HepG2 (cell line): Measurements from ENCODE around the gene ZNF117. TPM values are rescaled to one million over a fixed set of nuclear protein-coding genes. Genes with fewer than 3 reads are reported as not detected.
A peak's percentile ranks its signal among the peaks of the same experiment; 100 is the strongest.

ENCODE experiments used
- ATAC-seq: fragments of 200-7000 bp; cut with Tn5 transposase; 3 replicates; pipeline ENCODE4 v1.9.1; 2020; ENCODE audit warnings: mild to moderate bottlenecking, moderate library complexity
- BruUV-seq: library from RNA; stranded (reverse); fragments of 400-500 nt; replicated peaks from 2 replicates; lab custom pipeline; 2021; lab: Mats Ljungman, UMichigan
- CTCF ChIA-PET: fragments of 300-600 bp; formaldehyde crosslinking; extraction: SDS; loops from one replicate; lab custom pipeline; 2021; ENCODE audit warnings: low total read pairs, inconsistent platforms, low intra/inter-chr PET ratio; lab: Yijun Ruan, JAX
- POLR2A ChIA-PET: fragments of 350-600 bp; sonication (Branson Sonifier 250); formaldehyde crosslinking; loops from one replicate; lab custom pipeline; 2020; ENCODE audit warnings: antibody characterized with exemption, inconsistent platforms; lab: Yijun Ruan, JAX
- DNase-seq: peaks from one replicate; pipeline ENCODE4 v3.0.0-alpha.2; 2015; ENCODE audit warnings: low spot score
- FAIRE-seq: peaks from 3 replicates; lab custom pipeline; 2011; peaks lifted over from hg19 to GRCh38; lab: Jason Lieb, UNC
- H2AFZ ChIP-seq: one replicate; pipeline ENCODE4 v1.6.1; 2011; ENCODE audit warnings: low read length, inconsistent platforms
- H3K27ac ChIP-seq: fragments of 300-600 bp; 3 replicates; pipeline ENCODE4 v1.8.0; 2011; ENCODE audit warnings: mixed run types, mild to moderate bottlenecking, mixed read lengths, low read length, inconsistent platforms; ENCODE audit not compliant: insufficient read depth; ENCODE audit errors: extremely low read length
- H3K27me3 ChIP-seq, 2 experiments: fragments of 200-600 bp in 1 of 2; 2 replicates in 1 of 2; 3 replicates in 1 of 2; pipeline versions ENCODE4 v1.6.0 to v1.8.0; 2011; ENCODE audit warnings: low read length in 2 of 2, mild to moderate bottlenecking in 2 of 2, moderate library complexity in 2 of 2, inconsistent platforms in 1 of 2; ENCODE audit not compliant: insufficient read depth in 2 of 2, control insufficient read depth in 1 of 2
- H3K36me3 ChIP-seq, 2 experiments: fragments of 200-600 bp in 1 of 2; replicated peaks in 1 of 2; 2 replicates in 1 of 2; 3 replicates in 1 of 2; pipeline versions ENCODE4 v1.5.1 to v1.8.0; 2011; ENCODE audit warnings: low read length in 2 of 2, inconsistent platforms in 1 of 2; ENCODE audit not compliant: insufficient read depth in 2 of 2, control insufficient read depth in 1 of 2
- H3K4me1 ChIP-seq: 2 replicates; pipeline ENCODE4 v1.5.1; 2012; ENCODE audit warnings: low read length, inconsistent platforms; ENCODE audit not compliant: insufficient read depth
- H3K4me2 ChIP-seq: 2 replicates; pipeline ENCODE4 v1.6.0; 2011; ENCODE audit warnings: low read depth, low read length, inconsistent platforms
- H3K4me3 ChIP-seq, 3 experiments: fragments of 200-600 bp in 1 of 3; sonication (generic), shearing (Covaris generic) in 1 of 3; replicated peaks in 1 of 3; 2 replicates each; pipeline ENCODE4 v1.5.1; 2011 to 2016; ENCODE audit warnings: low read length in 3 of 3, inconsistent platforms in 2 of 3, low read depth in 2 of 3, mild to moderate bottlenecking in 2 of 3, control low read depth in 1 of 3, mixed read lengths in 1 of 3; ENCODE audit not compliant: insufficient read depth in 1 of 3
- H3K79me2 ChIP-seq: one replicate; pipeline ENCODE4 v1.6.1; 2011; ENCODE audit warnings: low read length, inconsistent platforms; ENCODE audit not compliant: insufficient read depth
- H3K9ac ChIP-seq: 2 replicates; pipeline ENCODE4 v1.6.0; 2011; ENCODE audit warnings: mild to moderate bottlenecking, low read depth, low read length, inconsistent platforms; ENCODE audit not compliant: insufficient read depth
- H3K9me3 ChIP-seq: 2 replicates; pipeline ENCODE4 v1.5.1; 2012; ENCODE audit warnings: mild to moderate bottlenecking, low read length
- H4K20me1 ChIP-seq: 2 replicates; pipeline ENCODE4 v1.6.0; 2011; ENCODE audit warnings: inconsistent platforms, mild to moderate bottlenecking, low read length, moderate library complexity; ENCODE audit not compliant: insufficient read depth
- ATF7-NPFF ChIP-seq: sonication (generic); formaldehyde crosslinking; IDR thresholded peaks from 2 replicates; pipeline ENCODE4 v1.8.1; 2023; ENCODE audit warnings: mild to moderate bottlenecking, low read depth, missing genetic modification reagents, moderate library complexity
- CREM ChIP-seq, 2 experiments: sonication (generic) in 1 of 2; formaldehyde crosslinking in 1 of 2; IDR thresholded peaks; 2 replicates each; pipeline versions ENCODE4 v1.4.0 to v1.6.1; 2016 to 2020; ENCODE audit warnings: antibody characterized with exemption in 1 of 2, mild to moderate bottlenecking in 1 of 2, missing genetic modification reagents in 1 of 2
- HMG20B ChIP-seq: conservative IDR thresholded peaks from 2 replicates; pipeline ENCODE4 v1.6.1; 2016; ENCODE audit warnings: missing genetic modification reagents, missing compliant biosample characterization
- JDP2 ChIP-seq: sonication (generic); formaldehyde crosslinking; IDR thresholded peaks from 2 replicates; pipeline ENCODE4 v1.8.1; 2022; ENCODE audit warnings: missing genetic modification reagents, borderline replicate concordance
- KDM1A ChIP-seq: IDR thresholded peaks from 2 replicates; pipeline ENCODE4 v1.6.1; 2016; ENCODE audit warnings: missing compliant biosample characterization
- KDM2A ChIP-seq: sonication (generic); formaldehyde crosslinking; IDR thresholded peaks from 2 replicates; pipeline ENCODE4 v1.4.0; 2020; ENCODE audit warnings: low read depth, missing genetic modification reagents, borderline replicate concordance
- NFIC ChIP-seq: IDR thresholded peaks from 2 replicates; pipeline ENCODE4 v1.6.1; 2012; ENCODE audit warnings: mild to moderate bottlenecking, low read length, inconsistent platforms
- PAF1 ChIP-seq: IDR thresholded peaks from 2 replicates; pipeline ENCODE4 v1.6.1; 2016; ENCODE audit warnings: missing genetic modification reagents, missing compliant biosample characterization
- PLRG1 ChIP-seq: fragments of 450-650 bp; conservative IDR thresholded peaks from 2 replicates; pipeline ENCODE4 v1.6.1; 2016
- PRDM10 ChIP-seq: sonication (generic); formaldehyde crosslinking; IDR thresholded peaks from 2 replicates; pipeline ENCODE4 v1.4.0; 2020; ENCODE audit warnings: low read depth, missing genetic modification reagents
- SETDB1 ChIP-seq: sonication (generic); formaldehyde crosslinking; IDR thresholded peaks from 2 replicates; pipeline ENCODE4 v1.5.1; 2020; ENCODE audit warnings: missing genetic modification reagents, mild to moderate bottlenecking, borderline replicate concordance
- SSRP1 ChIP-seq: IDR thresholded peaks from 2 replicates; pipeline ENCODE4 v1.6.1; 2016; ENCODE audit warnings: control low read depth
- THAP11 ChIP-seq: IDR thresholded peaks from 2 replicates; pipeline ENCODE4 v1.6.1; 2016; ENCODE audit warnings: missing biosample characterization, missing genetic modification reagents
- ZNF441 ChIP-seq: sonication (generic); formaldehyde crosslinking; IDR thresholded peaks from 2 replicates; pipeline ENCODE4 v1.7.0; 2021; ENCODE audit warnings: missing genetic modification reagents, borderline replicate concordance
- ZNF496 ChIP-seq: sonication (generic); formaldehyde crosslinking; IDR thresholded peaks from 2 replicates; pipeline ENCODE4 v1.8.1; 2023; ENCODE audit warnings: mild to moderate bottlenecking, moderate library complexity, missing genetic modification reagents; ENCODE audit not compliant: insufficient replicate concordance
- ZNF547 ChIP-seq: sonication (generic); formaldehyde crosslinking; IDR thresholded peaks from 2 replicates; pipeline ENCODE4 v1.5.1; 2020; ENCODE audit warnings: mild to moderate bottlenecking, missing genetic modification reagents
- ZNF652 ChIP-seq: IDR thresholded peaks from 2 replicates; pipeline ENCODE4 v1.6.1; 2016; ENCODE audit warnings: low read depth, borderline replicate concordance
- ZNF816 ChIP-seq: sonication (generic); formaldehyde crosslinking; IDR thresholded peaks from 2 replicates; pipeline ENCODE4 v1.8.0; 2022; ENCODE audit warnings: missing genetic modification reagents, mild to moderate bottlenecking, borderline replicate concordance
- WGBS: methylation state at CpG from one replicate; pipeline ENCODE4 v1.1.6; 2017; ENCODE audit warnings: low lambda C conversion rate; 5-methylcytosine and 5-hydroxymethylcytosine counted together
- in situ Hi-C: cut with HindIII; loops from 2 replicates; pipeline ENCODE4 v1.10.0; 2017; ENCODE audit warnings: low pct_unique_long_range_greater_than_20kb; ENCODE audit not compliant: extremely low pct_ligation_motif_present
- intact Hi-C: fragments of 100-400 bp; cut with micrococcal nuclease; formaldehyde crosslinking; loops from one replicate; pipeline ENCODE4 v1.10.0; 2022; ENCODE audit not compliant: unreplicated experiment
- polyA plus RNA-seq, 8 experiments: library from polyadenylated mRNA; depleted of rRNA in 3 of 8; stranded (reverse) in 7 of 8; unstranded in 1 of 8; fragments of >200 nt; fragmentation: Illumina TruSeq in 4 of 8; extraction: Trizol in 4 of 8; gene quantifications; 2 replicates each; pipeline versions ENCODE4 v1.2.1 to v1.2.3, GENCODE V29; 2011 to 2016; ENCODE audit warnings: low read depth in 4 of 8, missing spikeins in 1 of 8, mixed read lengths in 1 of 8; ENCODE audit not compliant: insufficient read depth in 1 of 8
- total RNA-seq, 5 experiments: library from RNA; depleted of rRNA; stranded (reverse); fragments of >200 nt; fragmentation: Illumina TruSeq; extraction: Trizol; gene quantifications; 2 replicates each; pipeline ENCODE4 v1.2.3, GENCODE V29; 2016; ENCODE audit warnings: low read depth in 1 of 5
- TF ChIP-seq, protein P1 (sequence below): sonication (generic); formaldehyde crosslinking; IDR thresholded peaks from 2 replicates; pipeline ENCODE4 v1.4.0; 2020; ENCODE audit warnings: missing genetic modification reagents, borderline replicate concordance

ZNF117 gene
- total and polyA plus RNA-seq, 2 of the 13 experiments (the other 11 are each of a cell fraction or from before 2014, with no cell fraction given) = 6.6 to 20.0 TPM

GRCh38 chr7:64997164-64997908 lies 6.5 kb upstream of the ZNF117 start (continued):
- 0 out of 2 replicates have a peak, but pooled peaks have one; percentile 8 for TF ChIP-seq NFIC

DNA sequence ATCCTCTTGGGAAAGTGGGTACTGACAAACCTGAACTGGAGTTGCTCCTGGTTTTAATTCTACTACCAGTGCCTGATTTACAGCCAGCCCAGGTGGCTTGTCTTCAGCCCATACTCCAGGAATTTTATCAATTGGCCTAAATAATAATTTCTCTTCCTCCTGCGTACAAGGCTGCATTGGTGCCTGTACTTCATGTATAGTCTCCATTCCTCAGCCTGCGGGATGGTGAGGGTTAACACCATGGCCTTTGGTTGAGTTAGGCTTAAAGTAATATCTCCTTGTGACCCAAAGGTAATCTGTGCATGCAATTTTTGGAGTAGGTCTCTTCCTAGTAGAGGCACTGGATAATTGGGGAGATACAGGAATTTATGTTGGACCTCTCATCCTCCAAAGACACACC lies 5.5 kb upstream of the ZNF117 start:
- Histone ChIP-seq H2AFZ (no peak overlapping the region), H3K27ac (no peak overlapping the region), H3K27me3 (no peaks in the 10 kb centered on the region)
- POLR2A ChIA-PET = no interaction called here
- CTCF ChIA-PET = no interaction called here
- in situ Hi-C loops = no loop called here
- no peak for FAIRE-seq
- no peak for ATAC-seq
- TF ChIP-seq PAF1 (CRISPR knock-in tag) (peak; percentile 62), SETDB1 (no peak), CREM (IDR thresholded peaks at IDR 0.05) (no peak), CREM (CRISPR knock-in tag; IDR thresholded peaks at IDR 0.05) (no peak), HMG20B (CRISPR knock-in tag) (no peak), ZNF652 (CRISPR knock-in tag) (peak; percentile 85), PLRG1 (no peak), JDP2 (CRISPR knock-in tag) (no peak), SSRP1 (CRISPR knock-in tag) (no peak), KDM1A (CRISPR knock-in tag) (no peak), ZNF816 (0 out of 2 replicates have a peak, but pooled peaks have one; percentile 30), THAP11 (CRISPR knock-in tag) (0 out of 2 replicates have a peak, but pooled peaks have one; percentile 11), ZNF547 (CRISPR knock-in tag) (no peak), KDM2A (CRISPR knock-in tag) (no peak), ATF7-NPFF (CRISPR knock-in tag) (no peak), ZNF441 (CRISPR knock-in tag) (0 out of 2 replicates have a peak, but pooled peaks have one; percentile 19), PRDM10 (CRISPR knock-in tag) (0 out of 2 replicates have a peak, but pooled peaks have one; percentile 11), ZNF496 (no peak)
- TF ChIP-seq, protein P1, sequence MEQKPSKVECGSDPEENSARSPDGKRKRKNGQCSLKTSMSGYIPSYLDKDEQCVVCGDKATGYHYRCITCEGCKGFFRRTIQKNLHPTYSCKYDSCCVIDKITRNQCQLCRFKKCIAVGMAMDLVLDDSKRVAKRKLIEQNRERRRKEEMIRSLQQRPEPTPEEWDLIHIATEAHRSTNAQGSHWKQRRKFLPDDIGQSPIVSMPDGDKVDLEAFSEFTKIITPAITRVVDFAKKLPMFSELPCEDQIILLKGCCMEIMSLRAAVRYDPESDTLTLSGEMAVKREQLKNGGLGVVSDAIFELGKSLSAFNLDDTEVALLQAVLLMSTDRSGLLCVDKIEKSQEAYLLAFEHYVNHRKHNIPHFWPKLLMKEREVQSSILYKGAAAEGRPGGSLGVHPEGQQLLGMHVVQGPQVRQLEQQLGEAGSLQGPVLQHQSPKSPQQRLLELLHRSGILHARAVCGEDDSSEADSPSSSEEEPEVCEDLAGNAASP (CRISPR knock-in tag) = no peak
- TF ChIP-seq, all 625 proteins: peak for 6
- WGBS = 97% methylated on average over 2 of the region's 2 CpGs
- Histone ChIP-seq H3K9me3 (peaks cover 29% of the 10 kb centered on the region; the same call in 1 of the 2 replicates), H3K79me2 (peaks cover 7% of the 10 kb centered on the region), H3K9ac (no peak overlapping the region), H3K4me2 (no peak overlapping the region), H3K36me3 (peaks cover 0 to 21% of the 10 kb centered on the region in 2 experiments; a peak in 3 of 5 replicates), H3K4me3 (no peak overlapping the region), H4K20me1 (no peaks in the 10 kb centered on the region), H3K4me1 (peaks cover 43% of the 10 kb centered on the region)
- intact Hi-C loops = no loop called here
- DNase-seq = no peak
- BruUV-seq = no TSS peak
